NB4 (cell line): ENCODE data around the gene OR2Z1.

Source experiments
- DNase-seq: peaks from one replicate; pipeline ENCODE4 v3.0.0; 2010; ENCODE audit warnings: low read depth
- H3K4me3 ChIP-seq: one replicate; pipeline ENCODE4 v1.5.1; 2011; ENCODE audit warnings: mild to moderate bottlenecking, low read depth, low read length, moderate library complexity
- MYC ChIP-seq: IDR thresholded peaks from 2 replicates; pipeline ENCODE4 v1.6.1; 2011; ENCODE audit warnings: low read depth, low read length
- POLR2A ChIP-seq: IDR thresholded peaks from 2 replicates; pipeline ENCODE4 v1.6.1; 2011; ENCODE audit warnings: mild to moderate bottlenecking; ENCODE audit not compliant: insufficient read length; ENCODE audit errors: extremely low read depth
- TF ChIP-seq, protein P1 (sequence below): IDR thresholded peaks from one replicate; pipeline ENCODE4 v1.5.1; 2012; ENCODE audit warnings: low read depth, low read length
- TF ChIP-seq, protein P2 (sequence below): IDR thresholded peaks from 2 replicates; pipeline ENCODE4 v1.6.1; 2011; ENCODE audit warnings: low read depth, low read length

The OR2Z1 gene

DNA sequence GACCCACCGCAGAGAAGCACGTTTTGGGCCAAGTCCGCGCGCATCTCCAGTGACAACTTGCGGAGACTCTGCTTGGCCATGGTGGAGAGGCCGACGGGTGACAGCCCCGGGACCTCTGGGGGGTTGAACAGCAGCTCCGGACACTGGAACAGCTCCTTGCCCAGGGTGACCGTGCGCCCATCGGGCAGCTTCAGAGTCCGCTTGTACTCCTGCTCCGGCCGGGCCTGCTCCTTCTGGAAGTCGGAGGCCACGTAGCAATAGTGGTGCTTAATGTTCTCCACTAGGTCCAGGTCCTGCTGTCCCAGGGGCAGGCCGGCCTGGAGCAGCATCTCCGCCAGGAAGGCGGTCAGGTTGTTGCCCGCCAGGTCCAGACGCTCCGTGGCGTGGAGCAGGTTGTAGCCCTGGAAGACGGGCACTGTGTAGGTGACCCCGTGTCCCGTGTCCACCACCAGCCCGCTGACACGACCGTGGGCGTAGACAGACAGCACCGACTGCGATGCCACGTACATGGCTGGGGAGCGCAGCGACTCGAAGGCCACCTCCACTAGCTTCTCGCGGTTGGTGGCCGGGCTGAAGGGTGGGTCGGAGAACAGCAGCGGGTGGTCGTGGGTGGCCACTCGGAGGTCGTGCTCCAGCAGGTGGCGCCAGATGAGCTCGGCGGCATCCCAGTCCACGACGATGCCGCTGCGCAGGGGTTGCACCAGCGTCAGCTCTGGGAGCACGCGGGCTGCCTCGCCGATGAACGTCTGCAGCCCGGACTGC is 23.6 kb upstream of the OR2Z1 start:
- no peak overlapping the region for H3K4me3 ChIP-seq
- DNase-seq = peak; percentile 68

DNA sequence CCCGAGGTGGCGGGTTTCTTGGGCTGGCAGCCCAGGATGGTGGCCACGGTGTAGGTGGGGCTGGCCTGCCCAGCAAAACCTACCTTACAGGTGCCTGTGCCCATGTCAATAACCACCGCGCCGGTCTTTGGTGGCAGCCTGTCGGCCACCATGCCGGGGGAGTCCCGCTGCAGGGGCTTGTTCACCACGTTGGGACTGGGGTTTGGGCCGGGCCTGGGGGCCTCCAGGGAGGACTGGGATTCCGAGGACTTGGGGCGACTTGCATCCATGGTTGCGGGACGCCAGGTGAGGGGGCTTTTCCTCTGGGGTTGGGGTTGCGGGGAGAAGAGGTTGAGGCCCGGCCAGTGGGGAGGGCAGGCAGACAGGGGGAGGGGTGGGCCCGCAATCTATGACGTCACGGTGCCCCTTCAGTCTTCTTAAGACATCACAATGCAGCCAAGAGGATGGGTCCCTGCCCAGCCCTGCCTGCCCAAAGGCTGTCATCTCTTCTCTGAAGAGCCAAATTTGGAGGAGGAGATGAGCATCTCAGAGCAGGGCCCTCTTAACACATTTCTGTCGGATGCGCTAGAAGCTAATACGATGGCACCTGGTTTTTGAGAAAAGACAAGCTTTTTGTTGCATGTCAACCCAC is 22.9 kb upstream of the OR2Z1 start, which contains the start of gene ACTL9:
ACTL9 (minus strand) TSS at position 363 of the 631 bp plus-strand sequence; CDS start at position 269, 94 bp downstream.
- no peak for DNase-seq
- peak; percentile 30 for TF ChIP-seq POLR2A
- TF ChIP-seq MYC = no peak
- TF ChIP-seq, protein P1, sequence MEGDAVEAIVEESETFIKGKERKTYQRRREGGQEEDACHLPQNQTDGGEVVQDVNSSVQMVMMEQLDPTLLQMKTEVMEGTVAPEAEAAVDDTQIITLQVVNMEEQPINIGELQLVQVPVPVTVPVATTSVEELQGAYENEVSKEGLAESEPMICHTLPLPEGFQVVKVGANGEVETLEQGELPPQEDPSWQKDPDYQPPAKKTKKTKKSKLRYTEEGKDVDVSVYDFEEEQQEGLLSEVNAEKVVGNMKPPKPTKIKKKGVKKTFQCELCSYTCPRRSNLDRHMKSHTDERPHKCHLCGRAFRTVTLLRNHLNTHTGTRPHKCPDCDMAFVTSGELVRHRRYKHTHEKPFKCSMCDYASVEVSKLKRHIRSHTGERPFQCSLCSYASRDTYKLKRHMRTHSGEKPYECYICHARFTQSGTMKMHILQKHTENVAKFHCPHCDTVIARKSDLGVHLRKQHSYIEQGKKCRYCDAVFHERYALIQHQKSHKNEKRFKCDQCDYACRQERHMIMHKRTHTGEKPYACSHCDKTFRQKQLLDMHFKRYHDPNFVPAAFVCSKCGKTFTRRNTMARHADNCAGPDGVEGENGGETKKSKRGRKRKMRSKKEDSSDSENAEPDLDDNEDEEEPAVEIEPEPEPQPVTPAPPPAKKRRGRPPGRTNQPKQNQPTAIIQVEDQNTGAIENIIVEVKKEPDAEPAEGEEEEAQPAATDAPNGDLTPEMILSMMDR = no peak
- no peak within 1 kb of the TSS for H3K4me3 ChIP-seq

More for the DNA sequence above, 23.6 kb upstream of the OR2Z1 start:
- no peak for TF ChIP-seq POLR2A
- TF ChIP-seq, protein P1 = peak; percentile 85
- TF ChIP-seq, protein P2, sequence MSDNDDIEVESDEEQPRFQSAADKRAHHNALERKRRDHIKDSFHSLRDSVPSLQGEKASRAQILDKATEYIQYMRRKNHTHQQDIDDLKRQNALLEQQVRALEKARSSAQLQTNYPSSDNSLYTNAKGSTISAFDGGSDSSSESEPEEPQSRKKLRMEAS = no peak
- peak; percentile 37; the same call in 1 of the 2 replicates for TF ChIP-seq MYC

DNA sequence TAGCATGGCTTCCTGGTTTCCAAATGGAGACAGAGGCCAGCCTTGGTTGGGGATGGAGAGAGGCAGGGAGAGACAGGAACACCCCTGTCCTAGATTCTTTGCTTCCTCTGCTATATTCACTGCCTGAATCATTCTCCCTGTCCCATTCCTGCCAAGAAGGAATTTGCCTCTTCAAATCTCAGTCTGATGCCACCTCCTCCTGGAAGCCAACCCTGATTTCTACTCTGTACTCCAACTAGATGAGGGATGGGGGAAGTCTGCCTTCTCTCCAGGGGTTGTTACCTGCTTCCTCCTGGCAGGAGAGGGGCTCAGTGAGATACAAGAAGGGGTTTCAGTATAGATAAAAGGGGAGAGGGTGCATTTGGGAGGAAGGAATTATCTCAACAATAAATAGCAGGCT is 21.5 kb upstream of the OR2Z1 start:
- H3K4me3 ChIP-seq = no peak overlapping the region
- TF ChIP-seq, protein P2 = no peak
- TF ChIP-seq POLR2A = no peak
- TF ChIP-seq MYC = no peak
- TF ChIP-seq, protein P1 = no peak
- no peak for DNase-seq

DNA sequence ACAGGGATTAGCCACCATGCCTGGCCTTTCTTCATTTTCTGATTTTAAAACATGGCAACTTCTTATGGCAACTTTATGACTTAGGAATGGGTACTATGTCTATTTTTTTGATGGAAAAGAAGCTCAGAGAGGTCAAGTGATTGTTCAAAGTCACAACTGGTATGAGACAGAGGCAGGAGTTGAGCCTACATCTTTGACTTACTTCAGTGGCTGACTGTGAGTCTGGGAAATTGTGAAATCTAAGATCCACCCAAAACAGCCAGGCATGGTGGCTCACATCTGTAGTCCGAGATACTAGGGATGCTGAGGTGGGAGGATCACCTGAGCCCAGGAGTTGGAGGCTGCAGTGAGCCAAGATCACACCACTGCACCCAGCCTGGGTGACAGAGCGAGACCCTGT is 20.5 kb upstream of the OR2Z1 start:
- H3K4me3 ChIP-seq = no peak overlapping the region
- no peak for TF ChIP-seq MYC
- TF ChIP-seq, protein P2 = no peak
- no peak for TF ChIP-seq POLR2A
- TF ChIP-seq, protein P1 = no peak
- peak; percentile 54 for DNase-seq

DNA sequence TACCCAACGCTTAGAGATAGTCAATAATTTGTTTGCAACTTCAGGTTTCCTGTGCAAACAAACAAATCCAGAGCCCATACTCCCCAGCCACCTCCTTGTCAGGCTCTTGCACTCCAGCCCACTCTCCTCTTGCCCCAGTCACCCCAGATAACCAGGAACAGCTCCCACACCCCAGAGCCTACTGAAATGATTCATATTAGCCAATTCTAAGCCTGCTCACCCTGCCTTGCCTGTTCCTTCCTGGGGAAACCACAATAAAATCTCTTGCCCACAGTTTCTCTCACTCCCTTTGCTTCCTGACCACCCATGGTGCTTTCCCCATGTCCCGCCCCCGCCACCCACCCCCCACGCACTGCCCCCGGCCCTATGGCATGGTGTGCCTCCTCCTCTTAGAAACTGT is 19.1 kb upstream of the OR2Z1 start:
- peak overlapping the region; percentile 18 for H3K4me3 ChIP-seq
- peak; percentile 91 for TF ChIP-seq MYC
- TF ChIP-seq, protein P1 = no peak
- TF ChIP-seq, protein P2 = peak; percentile 72; the same call in 1 of the 2 replicates
- DNase-seq = peak; percentile 100
